Right atrium auricular region (tissue), 2 donors: ENCODE results near the gene PARVG. TPM values are rescaled to one million over a fixed set of nuclear protein-coding genes. Genes with fewer than 3 reads are reported as not detected.
"Not testable (repeated sequence)": the region's sequence is repeated elsewhere in the genome, so short reads cannot be mapped to it uniquely, and the experiment has no call there.

Source experiments
- DNase-seq: peaks from one replicate; pipeline ENCODE4 v3.0.0-alpha.2; 2019; ENCODE audit warnings: low spot score
- H3K27ac ChIP-seq, 2 donors: fragments of 200-600 bp; sonication (generic); 1 replicate in 1 of 2; 2 replicates in 1 of 2; pipeline ENCODE4 v1.5.1; 2016 to 2019
- H3K27me3 ChIP-seq, 2 donors: fragments of 200-600 bp; sonication (generic); one replicate each; pipeline versions ENCODE4 v1.5.1 to v1.6.0; 2017 to 2019
- H3K36me3 ChIP-seq: fragments of 200-600 bp; sonication (generic); one replicate; pipeline ENCODE4 v1.5.1; 2016
- H3K4me1 ChIP-seq, 2 donors: fragments of 200-600 bp; sonication (generic); one replicate each; pipeline versions ENCODE4 v1.5.1 to v1.6.0; 2017 to 2019
- H3K4me3 ChIP-seq, 2 donors: fragments of 200-600 bp; sonication (generic); 1 replicate in 1 of 2; 2 replicates in 1 of 2; pipeline ENCODE4 v1.5.1; 2017 to 2019; ENCODE audit warnings: mild to moderate bottlenecking in 1 of 2, moderate library complexity in 1 of 2
- H3K9me3 ChIP-seq, 2 donors: fragments of 200-600 bp; sonication (generic); one replicate each; pipeline ENCODE4 v1.5.1; 2019
- CTCF ChIP-seq, 2 donors: fragments of 200-600 bp; sonication (generic); IDR thresholded peaks; one replicate each; pipeline ENCODE4 v1.5.1; 2019; ENCODE audit warnings: antibody characterized with exemption in 2 of 2
- total RNA-seq, 2 donors: library from RNA; depleted of rRNA; stranded (reverse); fragments of >200 nt; gene quantifications; one replicate each; pipeline ENCODE4 v1.1.0, GENCODE V29; 2016

Gene PARVG
- total RNA-seq, 2 donors from 2014 or later, result 2.1 to 7.2 TPM

GRCh38 chr22:44229331-44229730 lies 48.6 kb downstream of the PARVG start:
- H3K27ac ChIP-seq, result no peak overlapping the region
- no peaks in the 10 kb centered on the region for H3K4me1 ChIP-seq
- peaks cover 0 to 28% of the 10 kb centered on the region in 2 donors for H3K9me3 ChIP-seq
- no peaks in the 10 kb centered on the region for H3K36me3 ChIP-seq
- no peaks in the 10 kb centered on the region for H3K27me3 ChIP-seq
- no peak overlapping the region for H3K4me3 ChIP-seq
- DNase-seq, result no peak
- no peak for TF ChIP-seq CTCF (IDR thresholded peaks at IDR 0.05)

- no peaks in the 10 kb centered on the region for H3K4me1 ChIP-seq
- no peak for TF ChIP-seq CTCF (IDR thresholded peaks at IDR 0.05)
- DNase-seq, result no peak
- H3K36me3 ChIP-seq, result no peaks in the 10 kb centered on the region
- H3K27ac ChIP-seq, result no peak overlapping the region
- peaks cover 0 to 28% of the 10 kb centered on the region in 2 donors for H3K9me3 ChIP-seq
- no peak overlapping the region for H3K4me3 ChIP-seq
- no peaks in the 10 kb centered on the region for H3K27me3 ChIP-seq
Measured at GRCh38 chr22:44229809-44230208, 49.1 kb downstream of the PARVG start.

DNA sequence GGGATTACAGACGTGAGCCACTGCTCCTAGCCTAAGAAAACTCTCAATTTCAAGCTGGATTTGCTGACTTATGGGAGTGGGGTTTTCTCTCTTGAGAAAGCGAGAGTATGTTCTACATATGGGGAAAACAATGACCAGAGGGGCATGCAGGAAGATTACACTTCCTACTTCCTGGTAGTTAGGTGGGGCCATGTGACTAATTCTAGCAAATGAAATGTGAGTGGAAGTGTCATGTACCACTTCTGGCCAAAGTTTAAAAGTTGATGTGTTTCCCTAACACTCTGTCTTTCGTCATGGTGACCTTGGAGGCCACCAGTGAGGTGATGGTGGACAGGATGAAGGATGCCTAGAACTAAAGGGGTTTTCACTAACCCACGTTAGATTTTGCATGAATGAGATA lies 50.5 kb downstream of the PARVG start:
- Histone ChIP-seq H3K4me3 (no peak overlapping the region), H3K9me3 (peaks cover 0 to 28% of the 10 kb centered on the region in 2 donors), H3K27me3 (no peaks in the 10 kb centered on the region), H3K36me3 (no peaks in the 10 kb centered on the region), H3K4me1 (no peaks in the 10 kb centered on the region), H3K27ac (no peak overlapping the region)
- no peak for DNase-seq
- TF ChIP-seq CTCF (IDR thresholded peaks at IDR 0.05), result no peak

GRCh38 chr22:44234372-44234771 lies 53.6 kb downstream of the PARVG start:
- H3K4me1 ChIP-seq, H3K36me3 ChIP-seq, H3K27me3 ChIP-seq, H3K9me3 ChIP-seq, H3K4me3 ChIP-seq, H3K27ac ChIP-seq: not testable (repeated sequence)
- DNase-seq, result peak; percentile 11

- H3K4me1 ChIP-seq, result no peaks in the 10 kb centered on the region
- TF ChIP-seq CTCF (IDR thresholded peaks at IDR 0.05), result no peak
- H3K4me3 ChIP-seq, result no peak overlapping the region
- H3K9me3 ChIP-seq, result no peaks in the 10 kb centered on the region
- H3K27me3 ChIP-seq, result no peaks in the 10 kb centered on the region
- H3K36me3 ChIP-seq, result no peaks in the 10 kb centered on the region
- H3K27ac ChIP-seq, result no peak overlapping the region
- DNase-seq, result no peak
Measured at GRCh38 chr22:44237290-44237689, 56.6 kb downstream of the PARVG start.

DNA sequence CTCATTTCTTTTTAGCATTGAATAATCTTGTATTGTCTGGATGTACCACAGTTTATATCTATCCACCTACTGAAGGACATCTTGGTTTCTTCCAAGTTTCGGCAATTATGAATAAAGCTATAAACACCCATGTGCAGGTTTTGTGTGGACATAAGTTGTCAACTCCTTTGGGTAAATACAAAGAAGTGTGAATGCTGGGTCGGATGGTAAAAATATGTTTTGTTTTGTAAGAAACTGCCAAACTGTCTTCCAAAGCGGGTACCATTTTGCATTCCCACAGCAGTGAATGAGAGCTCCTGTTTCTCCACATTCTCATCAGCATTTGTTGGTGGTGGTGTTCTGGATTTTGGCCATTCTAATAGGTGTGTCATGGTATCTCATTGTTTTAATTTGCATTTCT lies 60.4 kb downstream of the PARVG start:
- not testable (repeated sequence) for H3K4me3 ChIP-seq, DNase-seq, H3K27me3 ChIP-seq, H3K27ac ChIP-seq, H3K9me3 ChIP-seq, H3K36me3 ChIP-seq, H3K4me1 ChIP-seq

- Histone ChIP-seq H3K4me1 (no peaks in the 10 kb centered on the region), H3K27me3 (no peaks in the 10 kb centered on the region), H3K4me3 (no peak overlapping the region), H3K9me3 (no peaks in the 10 kb centered on the region), H3K36me3 (no peaks in the 10 kb centered on the region), H3K27ac (no peak overlapping the region)
- no peak for TF ChIP-seq CTCF (IDR thresholded peaks at IDR 0.05)
- peak; percentile 32 for DNase-seq
Measured at GRCh38 chr22:44242946-44243724, 62.4 kb downstream of the PARVG start.
